ENCODE measurements around the gene CAMK2B. TPM values are rescaled to one million over a fixed set of nuclear protein-coding genes. Genes with fewer than 3 reads are reported as not detected.

CAMK2B gene
- total RNA-seq, 1 donor from 2014 or later: 98.0 TPM

DNA sequence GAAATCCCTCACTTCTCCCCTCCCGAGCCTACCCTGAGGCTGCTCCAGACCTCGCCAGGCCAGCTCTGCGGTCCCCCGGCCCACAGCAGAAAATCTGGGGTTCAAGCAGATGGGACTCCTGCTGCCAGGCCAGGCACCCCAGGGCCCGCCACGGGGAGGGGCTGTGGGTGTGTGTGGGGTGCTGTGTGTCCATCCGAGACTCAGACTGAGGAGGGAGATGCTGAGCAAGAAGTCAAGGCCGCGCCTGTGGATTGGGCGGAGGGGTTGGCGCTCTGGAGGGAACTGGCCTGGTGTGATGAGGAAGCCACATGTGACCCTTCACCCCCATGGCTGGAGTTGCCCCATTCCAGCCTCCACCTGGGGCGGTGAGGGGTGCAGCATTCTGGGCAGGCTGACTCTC is 73.5 kb downstream of the CAMK2B start:
- Histone ChIP-seq H3K27me3 (ENCODE audit: low read depth) (no peaks in the 10 kb centered on the region), H3K4me3 (no peak overlapping the region), H3K36me3 (no peaks in the 10 kb centered on the region), H3K4me1 (peaks cover 18% of the 10 kb centered on the region), H3K9me3 (replicated peaks) (no peaks in the 10 kb centered on the region), H3K27ac (replicated peaks) (no peak overlapping the region)
- no peak for DNase-seq
- TF ChIP-seq, protein P1, sequence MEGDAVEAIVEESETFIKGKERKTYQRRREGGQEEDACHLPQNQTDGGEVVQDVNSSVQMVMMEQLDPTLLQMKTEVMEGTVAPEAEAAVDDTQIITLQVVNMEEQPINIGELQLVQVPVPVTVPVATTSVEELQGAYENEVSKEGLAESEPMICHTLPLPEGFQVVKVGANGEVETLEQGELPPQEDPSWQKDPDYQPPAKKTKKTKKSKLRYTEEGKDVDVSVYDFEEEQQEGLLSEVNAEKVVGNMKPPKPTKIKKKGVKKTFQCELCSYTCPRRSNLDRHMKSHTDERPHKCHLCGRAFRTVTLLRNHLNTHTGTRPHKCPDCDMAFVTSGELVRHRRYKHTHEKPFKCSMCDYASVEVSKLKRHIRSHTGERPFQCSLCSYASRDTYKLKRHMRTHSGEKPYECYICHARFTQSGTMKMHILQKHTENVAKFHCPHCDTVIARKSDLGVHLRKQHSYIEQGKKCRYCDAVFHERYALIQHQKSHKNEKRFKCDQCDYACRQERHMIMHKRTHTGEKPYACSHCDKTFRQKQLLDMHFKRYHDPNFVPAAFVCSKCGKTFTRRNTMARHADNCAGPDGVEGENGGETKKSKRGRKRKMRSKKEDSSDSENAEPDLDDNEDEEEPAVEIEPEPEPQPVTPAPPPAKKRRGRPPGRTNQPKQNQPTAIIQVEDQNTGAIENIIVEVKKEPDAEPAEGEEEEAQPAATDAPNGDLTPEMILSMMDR (IDR thresholded peaks at IDR 0.05; ENCODE audit: borderline replicate concordance): no peak
- intact Hi-C loops (cut with micrococcal nuclease): no loop called here

DNA sequence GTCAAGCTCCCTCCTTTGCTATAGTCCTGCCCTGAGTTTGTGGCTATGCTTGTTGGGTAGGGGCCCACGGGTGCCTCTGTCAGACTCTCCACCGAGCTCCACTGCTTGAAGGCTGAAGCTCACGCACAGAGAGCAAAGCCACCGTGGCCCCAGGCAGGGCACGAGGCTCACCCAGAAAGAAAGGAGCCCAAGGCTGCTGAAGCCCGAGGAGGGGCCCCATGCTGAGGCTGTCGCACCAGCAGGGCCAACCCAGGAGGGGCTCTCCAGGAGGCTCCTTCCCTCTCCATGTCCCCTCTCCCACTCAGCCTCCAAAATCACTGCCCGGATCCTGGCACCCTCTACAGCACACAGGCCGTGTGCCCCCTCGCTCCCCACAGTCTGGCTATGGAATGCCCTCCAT is 74.1 kb downstream of the CAMK2B start:
- intact Hi-C loops (cut with micrococcal nuclease): no loop called here
- TF ChIP-seq, protein P1 (IDR thresholded peaks at IDR 0.05; ENCODE audit: borderline replicate concordance): no peak
- H3K4me3 ChIP-seq: no peak overlapping the region

DNA sequence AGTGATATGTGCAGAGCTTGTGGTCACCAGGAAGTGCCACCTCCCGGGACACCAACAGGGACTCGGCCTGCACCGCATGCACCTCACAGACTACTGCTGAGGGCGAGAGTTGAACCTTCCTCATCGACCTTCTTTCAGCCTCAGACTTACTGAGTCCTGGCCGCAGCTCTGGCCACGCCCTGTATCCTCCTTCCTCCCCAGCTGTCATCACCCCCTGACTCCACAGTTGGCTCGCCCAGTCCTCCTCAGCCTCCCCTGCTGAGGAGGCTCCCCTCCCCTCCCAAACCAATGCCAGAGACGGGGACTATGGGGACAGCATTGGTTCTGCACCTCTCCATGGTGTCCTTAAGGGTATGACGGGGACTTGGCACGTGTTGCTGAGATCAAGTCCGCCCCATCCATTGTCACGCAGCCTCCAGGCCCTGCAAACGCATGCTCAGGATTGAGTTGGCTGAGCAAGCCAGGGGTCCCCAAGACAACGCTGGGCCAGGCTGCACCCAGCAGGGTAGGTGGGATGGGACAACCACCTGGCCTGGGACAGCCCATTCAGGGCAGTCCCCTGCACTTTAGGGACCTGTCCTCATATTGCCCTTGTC is 75.7 kb downstream of the CAMK2B start:
- Histone ChIP-seq H3K27me3 (ENCODE audit: low read depth) (no peaks in the 10 kb centered on the region), H3K36me3 (no peaks in the 10 kb centered on the region), H3K4me3 (no peak overlapping the region), H3K4me1 (no peaks in the 10 kb centered on the region), H3K9me3 (replicated peaks) (no peaks in the 10 kb centered on the region), H3K27ac (replicated peaks) (no peak overlapping the region)
- TF ChIP-seq, protein P1 (IDR thresholded peaks at IDR 0.05; ENCODE audit: borderline replicate concordance): no peak
- intact Hi-C loops (cut with micrococcal nuclease): loop anchor here (10.0 kb wide), 1 partner anchor 225 kb away; no protein-coding TSS in a partner anchor
- no peak for DNase-seq

More for the DNA sequence above, 74.1 kb downstream of the CAMK2B start:
- Histone ChIP-seq H3K36me3 (no peaks in the 10 kb centered on the region), H3K27me3 (ENCODE audit: low read depth) (no peaks in the 10 kb centered on the region), H3K4me1 (peaks cover 12% of the 10 kb centered on the region), H3K27ac (replicated peaks) (no peak overlapping the region), H3K9me3 (replicated peaks) (no peaks in the 10 kb centered on the region)
- DNase-seq: no peak

DNA sequence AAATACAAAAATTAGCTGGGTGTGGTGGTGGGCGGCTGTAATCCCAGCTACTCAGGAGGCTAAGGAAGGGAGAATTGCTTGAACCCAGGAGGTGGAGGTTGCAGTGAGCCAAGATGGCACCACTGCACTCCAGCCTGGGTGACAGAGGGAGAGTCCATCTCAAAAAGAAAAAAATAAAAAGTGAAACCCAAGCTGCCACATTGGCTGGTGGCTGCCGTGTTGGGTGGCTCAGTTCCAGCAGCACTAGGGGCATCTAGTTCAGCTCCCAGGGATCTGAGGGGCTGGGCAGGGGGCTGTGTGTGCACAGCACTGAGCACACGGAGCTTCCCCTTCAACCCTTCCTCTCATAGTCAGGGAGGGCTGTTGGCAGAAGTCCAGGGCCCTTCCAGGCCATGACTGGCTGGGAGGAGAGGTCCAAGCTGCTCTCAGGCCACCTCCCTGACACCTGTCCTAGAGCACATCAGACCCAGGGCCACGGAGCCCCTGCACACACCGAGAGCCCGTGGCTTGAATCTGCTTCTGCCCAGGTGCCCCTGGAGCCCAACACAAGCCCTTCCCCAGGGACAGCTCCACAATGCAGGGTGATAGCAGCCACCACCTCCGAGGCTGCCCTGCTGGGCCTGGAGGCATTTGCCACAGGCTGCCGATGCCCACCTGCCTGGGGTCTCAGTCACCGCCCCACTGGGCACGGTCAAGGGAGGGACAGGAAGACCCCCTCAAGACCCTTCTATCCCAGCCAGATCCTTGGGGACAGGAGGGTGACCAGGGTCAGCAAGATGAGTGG is 77.3 kb downstream of the CAMK2B start:
- Histone ChIP-seq H3K4me1 (peaks cover 5% of the 10 kb centered on the region), H3K9me3 (replicated peaks) (no peaks in the 10 kb centered on the region), H3K36me3 (no peaks in the 10 kb centered on the region), H3K27me3 (ENCODE audit: low read depth) (no peaks in the 10 kb centered on the region), H3K4me3 (no peak overlapping the region), H3K27ac (replicated peaks) (no peak overlapping the region)
- intact Hi-C loops (cut with micrococcal nuclease): loop anchor here (10.0 kb wide), 1 partner anchor 227 kb away; no protein-coding TSS in a partner anchor
- TF ChIP-seq, protein P1 (IDR thresholded peaks at IDR 0.05; ENCODE audit: borderline replicate concordance): no peak
- no peak for DNase-seq

DNA sequence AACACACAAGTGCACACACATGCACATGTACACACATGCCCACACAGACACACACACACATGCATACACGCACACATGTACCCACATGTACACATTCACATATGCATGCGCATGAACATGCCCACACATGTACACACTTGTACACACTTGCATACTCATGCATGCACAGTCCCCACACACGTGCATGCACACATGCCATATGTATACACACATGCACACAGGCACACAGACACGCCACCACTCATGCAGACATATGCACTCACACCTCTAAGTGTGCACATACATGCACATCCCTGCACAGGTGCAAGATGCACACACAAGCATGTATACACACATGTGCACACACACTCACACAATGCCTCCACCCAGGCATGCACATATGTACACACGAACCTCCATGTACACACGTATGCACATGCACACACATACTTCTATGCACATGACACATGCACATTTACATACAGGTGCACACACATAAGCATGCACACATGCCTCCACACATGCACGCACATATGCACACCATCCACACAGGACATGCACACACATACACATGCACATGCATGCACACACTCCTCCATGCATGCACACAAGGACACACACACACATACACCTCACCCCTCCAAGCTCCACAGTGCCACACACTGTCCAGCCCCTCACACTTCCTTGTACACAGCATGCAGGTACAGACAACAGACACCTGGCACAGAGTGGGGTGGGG is 78.8 kb downstream of the CAMK2B start:
- Histone ChIP-seq H3K4me1 (peaks cover 5% of the 10 kb centered on the region), H3K4me3 (no peak overlapping the region), H3K27me3 (ENCODE audit: low read depth) (no peaks in the 10 kb centered on the region), H3K9me3 (replicated peaks) (no peaks in the 10 kb centered on the region), H3K27ac (replicated peaks) (no peak overlapping the region), H3K36me3 (no peaks in the 10 kb centered on the region)
- intact Hi-C loops (cut with micrococcal nuclease): loop anchor here (10.0 kb wide), 1 partner anchor 228 kb away; no protein-coding TSS in a partner anchor
- DNase-seq: no peak
- TF ChIP-seq, protein P1 (IDR thresholded peaks at IDR 0.05; ENCODE audit: borderline replicate concordance): no peak

Data from left ventricle myocardium inferior (tissue), 1 donor.